ENCODE data around the gene RARG.

DNA sequence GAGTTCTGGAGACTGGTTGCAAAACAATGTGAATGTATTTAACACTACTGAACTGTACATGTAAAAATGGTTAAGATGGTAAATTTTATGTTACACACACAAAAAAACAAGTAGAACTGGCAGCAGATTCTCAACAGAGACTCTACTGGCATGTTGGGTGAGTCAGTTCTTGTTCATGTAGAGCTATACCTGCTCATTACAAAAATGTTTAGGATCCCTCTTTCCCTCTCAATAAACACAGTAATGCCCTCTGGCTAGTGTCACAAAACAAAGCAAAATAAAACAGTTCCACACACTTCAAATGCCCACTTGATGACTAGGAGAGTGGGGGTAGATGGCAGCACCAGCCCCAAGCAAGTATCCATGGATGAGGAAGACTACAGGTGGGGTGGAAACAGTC lies 65.2 kb downstream of the RARG start:
- TF ChIP-seq, protein P1, sequence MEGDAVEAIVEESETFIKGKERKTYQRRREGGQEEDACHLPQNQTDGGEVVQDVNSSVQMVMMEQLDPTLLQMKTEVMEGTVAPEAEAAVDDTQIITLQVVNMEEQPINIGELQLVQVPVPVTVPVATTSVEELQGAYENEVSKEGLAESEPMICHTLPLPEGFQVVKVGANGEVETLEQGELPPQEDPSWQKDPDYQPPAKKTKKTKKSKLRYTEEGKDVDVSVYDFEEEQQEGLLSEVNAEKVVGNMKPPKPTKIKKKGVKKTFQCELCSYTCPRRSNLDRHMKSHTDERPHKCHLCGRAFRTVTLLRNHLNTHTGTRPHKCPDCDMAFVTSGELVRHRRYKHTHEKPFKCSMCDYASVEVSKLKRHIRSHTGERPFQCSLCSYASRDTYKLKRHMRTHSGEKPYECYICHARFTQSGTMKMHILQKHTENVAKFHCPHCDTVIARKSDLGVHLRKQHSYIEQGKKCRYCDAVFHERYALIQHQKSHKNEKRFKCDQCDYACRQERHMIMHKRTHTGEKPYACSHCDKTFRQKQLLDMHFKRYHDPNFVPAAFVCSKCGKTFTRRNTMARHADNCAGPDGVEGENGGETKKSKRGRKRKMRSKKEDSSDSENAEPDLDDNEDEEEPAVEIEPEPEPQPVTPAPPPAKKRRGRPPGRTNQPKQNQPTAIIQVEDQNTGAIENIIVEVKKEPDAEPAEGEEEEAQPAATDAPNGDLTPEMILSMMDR (IDR thresholded peaks at IDR 0.05): no peak
- TF ChIP-seq POLR2A (IDR thresholded peaks at IDR 0.05): no peak
